Smooth muscle cell (in vitro differentiated cells): ENCODE results near the gene TPI1. TPM values are rescaled to one million over a fixed set of nuclear protein-coding genes. Genes with fewer than 3 reads are reported as not detected.

Experiments used
- DNase-seq: peaks from one replicate; lab custom pipeline; 2025; ENCODE audit not compliant: unreplicated experiment; lab: John Stamatoyannopoulos, UW
- H2AFZ ChIP-seq: fragments of 200-600 bp; sonication (generic); 2 replicates; pipeline ENCODE4 v1.6.0; 2016; ENCODE audit warnings: antibody characterized with exemption, low read depth, mild to moderate bottlenecking
- H3F3A ChIP-seq: fragments of 200-600 bp; sonication (generic); 2 replicates; pipeline ENCODE4 v1.6.0; 2017; ENCODE audit warnings: antibody characterized with exemption, low read depth
- H3K27ac ChIP-seq: fragments of 200-600 bp; sonication (generic); 2 replicates; pipeline ENCODE4 v1.5.1; 2016; ENCODE audit warnings: low read depth, mild to moderate bottlenecking
- H3K27me3 ChIP-seq: fragments of 200-600 bp; sonication (generic); 2 replicates; pipeline ENCODE4 v1.6.1; 2016; ENCODE audit warnings: low read depth, mild to moderate bottlenecking
- H3K36me3 ChIP-seq: fragments of 200-600 bp; sonication (generic); 2 replicates; pipeline ENCODE4 v1.5.1; 2016; ENCODE audit warnings: low read depth
- H3K4me1 ChIP-seq: fragments of 200-600 bp; sonication (generic); 2 replicates; pipeline ENCODE4 v1.5.1; 2016; ENCODE audit warnings: low read depth
- H3K4me2 ChIP-seq: fragments of 200-600 bp; sonication (generic); 2 replicates; pipeline ENCODE4 v1.6.0; 2016; ENCODE audit warnings: mild to moderate bottlenecking
- H3K4me3 ChIP-seq: fragments of 200-600 bp; sonication (generic); 2 replicates; pipeline ENCODE4 v1.5.1; 2016; ENCODE audit warnings: mild to moderate bottlenecking
- H3K79me2 ChIP-seq: fragments of 200-600 bp; sonication (generic); 2 replicates; pipeline ENCODE4 v1.6.0; 2016; ENCODE audit warnings: low read depth, mild to moderate bottlenecking
- H3K9ac ChIP-seq: fragments of 200-600 bp; sonication (generic); 2 replicates; pipeline ENCODE4 v1.6.0; 2016; ENCODE audit warnings: low read depth
- H3K9me3 ChIP-seq: fragments of 200-600 bp; sonication (generic); replicated peaks from 2 replicates; pipeline ENCODE4 v1.5.1; 2016; ENCODE audit warnings: low read depth
- H4K20me1 ChIP-seq: fragments of 200-600 bp; sonication (generic); 2 replicates; pipeline ENCODE4 v1.6.0; 2016; ENCODE audit warnings: low read depth
- WGBS: methylation state at CpG from one replicate; pipeline ENCODE4 v1.1.7; 2016; ENCODE audit warnings: low lambda C conversion rate; 5-methylcytosine and 5-hydroxymethylcytosine counted together
- polyA plus RNA-seq: library from polyadenylated mRNA; unstranded; fragments of >200 nt; fragmentation: Nextera tagmentation; extraction: Ambion mirVana; gene quantifications from 2 replicates; pipeline ENCODE4 v1.2.1, GENCODE V29; 2016
- total RNA-seq: library from RNA; depleted of rRNA; stranded (reverse); fragments of >200 nt; gene quantifications from 2 replicates; pipeline ENCODE4 v1.2.3, GENCODE V29; 2014
- TF ChIP-seq, protein P1 (sequence below): fragments of 200-600 bp; sonication (generic); IDR thresholded peaks from 2 replicates; pipeline ENCODE4 v1.5.1; 2017; ENCODE audit warnings: borderline replicate concordance, mild to moderate bottlenecking, antibody characterized with exemption; ENCODE audit not compliant: insufficient read depth, poor library complexity, severe bottlenecking

The TPI1 gene
- total and polyA plus RNA-seq, 2 experiments from 2014 or later = 1,199 to 2,097 TPM

DNA sequence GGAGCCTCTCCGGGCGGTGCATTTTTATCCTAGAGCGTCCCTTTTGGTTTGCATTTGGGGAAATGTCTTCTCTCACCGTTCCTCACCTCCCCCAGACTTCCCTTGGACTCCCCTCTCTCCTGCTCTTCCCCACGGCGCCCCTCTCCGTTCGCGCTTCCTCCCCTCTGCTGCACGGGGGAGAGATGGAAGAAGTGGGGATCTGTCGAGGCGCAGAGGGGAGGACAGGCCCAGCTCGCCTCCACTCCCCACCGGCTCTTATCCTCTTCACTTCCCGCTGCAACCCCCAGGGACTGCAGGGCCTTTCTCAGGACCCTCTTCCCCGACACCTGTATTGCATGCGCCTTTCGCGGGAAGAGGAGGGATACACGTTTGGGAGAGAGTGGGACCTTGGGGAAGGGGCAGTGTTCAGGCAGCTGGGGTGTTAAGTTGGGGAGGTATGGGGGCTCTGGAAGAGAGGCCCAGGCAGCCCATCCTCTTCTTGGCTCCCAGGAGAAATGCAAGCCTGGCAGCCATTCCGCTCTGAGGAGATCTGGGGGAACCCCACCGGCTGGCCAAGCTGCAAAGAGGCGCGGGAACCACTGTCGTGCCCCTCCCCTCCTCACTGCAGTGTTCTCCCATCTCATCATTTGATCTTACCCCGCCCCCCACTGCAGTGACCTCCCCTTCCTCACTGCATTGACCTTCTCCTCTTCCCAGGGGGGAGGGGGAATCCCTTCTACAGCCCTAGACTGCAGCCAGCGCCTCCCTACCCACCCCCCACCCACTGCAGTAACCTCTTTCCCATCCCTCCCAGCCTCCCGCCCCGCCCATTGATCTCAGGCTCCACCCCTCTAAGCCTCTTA lies 47.8 kb downstream of the TPI1 start:
- Histone ChIP-seq H3K79me2 (no peaks in the 10 kb centered on the region), H3K9ac (peak overlapping the region; percentile 83), H3K4me2 (peak overlapping the region; percentile 100), H3K4me1 (peaks cover 9% of the 10 kb centered on the region), H4K20me1 (peaks cover 38% of the 10 kb centered on the region), H3F3A (no peaks in the 10 kb centered on the region), H2AFZ (peak overlapping the region; percentile 84), H3K27ac (peak overlapping the region; percentile 47), H3K4me3 (peak overlapping the region; percentile 87), H3K9me3 (no peaks in the 10 kb centered on the region), H3K27me3 (no peaks in the 10 kb centered on the region), H3K36me3 (no peaks in the 10 kb centered on the region)
- 10% methylated on average over 22 of the region's 29 CpGs for WGBS
- TF ChIP-seq, protein P1, sequence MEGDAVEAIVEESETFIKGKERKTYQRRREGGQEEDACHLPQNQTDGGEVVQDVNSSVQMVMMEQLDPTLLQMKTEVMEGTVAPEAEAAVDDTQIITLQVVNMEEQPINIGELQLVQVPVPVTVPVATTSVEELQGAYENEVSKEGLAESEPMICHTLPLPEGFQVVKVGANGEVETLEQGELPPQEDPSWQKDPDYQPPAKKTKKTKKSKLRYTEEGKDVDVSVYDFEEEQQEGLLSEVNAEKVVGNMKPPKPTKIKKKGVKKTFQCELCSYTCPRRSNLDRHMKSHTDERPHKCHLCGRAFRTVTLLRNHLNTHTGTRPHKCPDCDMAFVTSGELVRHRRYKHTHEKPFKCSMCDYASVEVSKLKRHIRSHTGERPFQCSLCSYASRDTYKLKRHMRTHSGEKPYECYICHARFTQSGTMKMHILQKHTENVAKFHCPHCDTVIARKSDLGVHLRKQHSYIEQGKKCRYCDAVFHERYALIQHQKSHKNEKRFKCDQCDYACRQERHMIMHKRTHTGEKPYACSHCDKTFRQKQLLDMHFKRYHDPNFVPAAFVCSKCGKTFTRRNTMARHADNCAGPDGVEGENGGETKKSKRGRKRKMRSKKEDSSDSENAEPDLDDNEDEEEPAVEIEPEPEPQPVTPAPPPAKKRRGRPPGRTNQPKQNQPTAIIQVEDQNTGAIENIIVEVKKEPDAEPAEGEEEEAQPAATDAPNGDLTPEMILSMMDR = no peak
- DNase-seq = no peak

DNA sequence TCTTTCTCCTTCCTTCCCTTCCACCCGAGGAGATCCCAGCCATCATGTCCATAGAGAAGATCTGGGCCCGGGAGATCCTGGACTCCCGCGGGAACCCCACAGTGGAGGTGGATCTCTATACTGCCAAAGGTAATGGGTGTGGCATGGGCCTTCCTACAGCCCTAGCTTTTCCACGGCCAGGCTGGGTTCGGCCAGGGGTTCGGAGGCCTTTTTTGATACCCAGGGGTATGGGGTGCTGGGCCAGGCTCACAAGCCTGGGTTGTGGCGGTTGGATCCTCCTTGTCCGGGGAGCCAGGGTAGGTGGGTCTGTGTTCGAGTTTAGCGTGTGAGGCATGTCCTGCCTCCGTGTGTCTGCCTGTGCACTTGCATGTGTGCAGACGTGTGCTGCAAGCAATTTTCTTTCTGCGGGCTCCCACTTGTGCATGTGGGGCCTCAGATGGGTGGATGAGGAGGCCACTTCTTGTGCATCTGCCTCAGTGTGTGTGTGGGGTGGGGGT lies 48.5 kb downstream of the TPI1 start:
- no peak overlapping the region for H2AFZ ChIP-seq

DNA sequence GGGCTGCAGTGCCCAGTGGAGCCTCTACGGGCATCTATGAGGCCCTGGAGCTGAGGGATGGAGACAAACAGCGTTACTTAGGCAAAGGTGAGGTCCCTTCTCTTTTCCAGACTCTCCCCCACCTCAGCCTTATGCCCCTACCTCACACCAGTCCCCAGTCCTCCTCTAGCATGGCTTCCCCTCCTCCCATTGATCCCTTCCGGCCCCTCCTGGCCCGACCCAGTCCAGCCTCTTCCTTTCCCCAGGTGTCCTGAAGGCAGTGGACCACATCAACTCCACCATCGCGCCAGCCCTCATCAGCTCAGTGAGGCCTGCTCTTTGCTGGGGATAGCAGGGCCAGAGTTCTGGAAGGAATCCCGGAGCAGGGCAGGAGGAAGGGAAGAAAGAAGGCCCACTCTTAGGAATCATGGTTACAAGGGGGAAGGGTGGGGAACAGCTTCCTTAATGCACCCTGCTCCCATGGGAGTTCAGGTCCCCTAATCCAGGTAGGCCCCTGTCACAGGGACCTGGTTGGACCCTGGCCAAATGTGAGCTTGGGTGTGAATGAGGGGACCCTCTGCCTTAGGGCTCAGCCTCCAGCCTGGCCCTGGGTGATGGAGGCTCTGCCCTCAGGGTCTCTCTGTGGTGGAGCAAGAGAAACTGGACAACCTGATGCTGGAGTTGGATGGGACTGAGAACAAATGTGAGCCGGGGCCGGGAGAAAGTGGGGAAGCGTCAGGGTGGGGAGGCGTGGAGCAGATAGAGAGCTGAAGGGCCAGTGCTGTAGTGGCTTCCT lies 49.3 kb downstream of the TPI1 start:
- Histone ChIP-seq H3K4me2 (peak overlapping the region; percentile 100), H3K27me3 (no peaks in the 10 kb centered on the region), H4K20me1 (peaks cover 38% of the 10 kb centered on the region), H2AFZ (no peak overlapping the region), H3K9ac (no peak overlapping the region), H3K27ac (no peak overlapping the region), H3K36me3 (no peaks in the 10 kb centered on the region), H3K4me1 (peaks cover 9% of the 10 kb centered on the region), H3K9me3 (no peaks in the 10 kb centered on the region), H3K4me3 (no peak overlapping the region), H3K79me2 (no peaks in the 10 kb centered on the region), H3F3A (no peaks in the 10 kb centered on the region)
- TF ChIP-seq, protein P1 = no peak
- WGBS = 96% methylated on average over 11 of the region's 11 CpGs
- no peak for DNase-seq

More for the DNA sequence above, 48.5 kb downstream of the TPI1 start:
- Histone ChIP-seq H3K4me2 (peak overlapping the region; percentile 100), H3K27ac (no peak overlapping the region), H3F3A (no peaks in the 10 kb centered on the region), H3K36me3 (no peaks in the 10 kb centered on the region), H3K79me2 (no peaks in the 10 kb centered on the region), H4K20me1 (peaks cover 38% of the 10 kb centered on the region), H3K4me1 (peaks cover 9% of the 10 kb centered on the region), H3K9ac (no peak overlapping the region), H3K4me3 (peak overlapping the region; percentile 87), H3K9me3 (no peaks in the 10 kb centered on the region), H3K27me3 (no peaks in the 10 kb centered on the region)
- 80% methylated on average over 14 of the region's 14 CpGs for WGBS
- TF ChIP-seq, protein P1 = no peak
- no peak for DNase-seq
